Stimulated activated CD8-positive, alpha-beta memory T cell treated with anti-CD3 and anti-CD28 coated beads, Interleukin-12 subunit alpha, Interleukin-12 subunit beta, amount 100 ng/mL, for 24 hours (primary cell): Measurements from ENCODE around the gene TRNP1.
"Not testable (repeated sequence)": the region's sequence is repeated elsewhere in the genome, so short reads cannot be mapped to it uniquely, and the experiment has no call there.

Source experiments
- DNase-seq: peaks from one replicate; pipeline ENCODE4 v3.0.0-alpha.2; 2020; ENCODE audit errors: extremely low read depth

Gene TRNP1

GRCh38 chr1:26972821-26973220, 20.7 kb upstream of the TRNP1 start:
- DNase-seq = no peak

- no peak for DNase-seq
Measured at GRCh38 chr1:26976621-26977510, 16.6 kb upstream of the TRNP1 start.

DNA sequence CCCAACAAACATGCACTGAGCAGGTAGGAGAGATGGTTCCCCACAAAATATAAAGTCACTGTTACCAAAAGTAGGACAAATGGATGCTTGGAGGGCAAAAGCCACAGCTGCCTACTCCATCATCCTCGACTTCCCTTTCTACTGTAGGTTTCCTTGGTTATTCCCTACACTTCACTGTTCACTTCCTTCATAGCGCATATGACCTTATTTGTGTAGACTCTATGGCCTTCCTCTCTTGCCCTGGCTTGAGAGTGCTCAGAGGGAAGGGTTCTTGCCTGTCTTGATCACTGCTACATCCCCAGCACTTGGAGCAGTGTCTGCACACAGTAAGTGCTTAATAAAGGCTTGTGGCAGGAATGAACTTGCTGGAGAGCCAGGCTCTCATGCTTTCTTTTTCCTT, 14.6 kb upstream of the TRNP1 start:
- no peak for DNase-seq

- DNase-seq = no peak
Measured at GRCh38 chr1:26981146-26981846, 12.2 kb upstream of the TRNP1 start.

DNA sequence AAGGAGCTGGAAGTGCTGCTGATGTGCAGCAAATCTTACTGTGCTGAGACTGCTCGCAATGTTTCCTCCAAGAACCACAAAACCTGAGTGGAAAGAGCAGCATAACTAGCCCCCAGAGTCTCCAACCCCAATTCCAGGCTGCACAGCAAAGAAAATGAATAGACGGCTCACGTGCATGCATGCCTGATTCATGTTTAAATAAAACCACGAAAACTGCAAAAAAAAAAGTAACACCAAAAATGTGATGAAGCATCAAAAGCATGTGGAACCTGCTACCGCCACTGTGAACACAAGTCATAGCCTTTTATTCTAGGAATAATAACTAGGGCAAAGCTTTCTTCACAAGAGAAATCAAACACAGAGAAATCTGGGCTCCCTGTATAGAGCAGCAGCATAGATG, 9.6 kb upstream of the TRNP1 start:
- no peak for DNase-seq

DNA sequence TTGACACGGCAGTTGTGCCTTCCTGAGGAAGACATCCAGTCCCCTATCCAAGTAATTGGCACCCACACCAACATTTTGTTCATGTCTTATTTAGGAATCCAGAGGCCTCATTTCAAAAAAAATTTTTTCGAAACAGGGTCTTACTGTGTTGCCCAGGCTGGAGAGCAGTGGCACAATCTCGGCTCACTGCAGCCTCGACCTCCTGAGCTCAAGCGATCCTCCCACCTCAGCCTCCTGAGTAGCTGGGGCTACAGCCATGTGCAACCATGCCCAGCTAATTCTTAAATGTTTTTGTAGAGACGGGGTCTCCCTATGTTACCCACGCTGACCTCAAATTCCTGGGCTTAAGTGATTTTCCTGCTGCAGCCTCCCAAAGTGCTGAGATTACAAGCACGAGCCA, 9.2 kb upstream of the TRNP1 start:
- no peak for DNase-seq

GRCh38 chr1:26986658-26987057, 6.8 kb upstream of the TRNP1 start:
- DNase-seq = no peak

DNA sequence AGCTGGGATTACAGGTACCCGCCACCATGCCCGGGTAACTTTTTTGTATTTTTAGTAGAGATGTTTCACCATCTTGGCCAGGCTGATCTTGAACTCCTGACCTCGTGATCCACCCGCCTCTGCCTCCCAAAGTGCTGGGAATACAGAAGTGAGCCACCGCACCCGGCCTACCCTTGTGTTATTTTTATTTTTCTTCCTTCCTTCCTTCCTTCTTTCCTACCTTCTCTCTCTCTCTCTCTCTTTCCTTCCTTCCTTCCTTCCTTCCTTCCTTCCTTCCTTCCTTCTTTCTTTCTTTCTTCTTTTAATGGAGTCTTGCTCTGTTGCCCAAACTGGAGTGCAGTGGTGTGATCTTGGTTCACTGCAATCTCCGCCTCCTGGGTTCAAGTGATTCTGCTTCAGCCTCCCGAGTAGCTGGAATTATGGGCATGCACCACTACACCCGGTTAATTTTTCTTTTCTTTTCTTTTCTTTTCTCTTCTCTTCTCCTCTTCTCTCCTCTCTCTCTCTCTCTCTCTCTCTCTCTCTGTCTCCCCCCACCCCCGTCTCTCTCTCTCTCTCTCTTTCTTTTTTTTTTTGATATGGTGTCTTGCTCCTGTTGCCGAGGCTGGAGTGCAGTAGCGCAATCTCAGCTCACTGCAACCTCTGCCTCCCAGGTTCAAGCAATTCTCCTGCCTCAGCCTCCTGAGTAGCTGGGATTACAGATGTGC, 3.9 kb upstream of the TRNP1 start:
- DNase-seq = not testable (repeated sequence)

GRCh38 chr1:26991310-26992116, 2.0 kb upstream of the TRNP1 start:
- DNase-seq = no peak

DNA sequence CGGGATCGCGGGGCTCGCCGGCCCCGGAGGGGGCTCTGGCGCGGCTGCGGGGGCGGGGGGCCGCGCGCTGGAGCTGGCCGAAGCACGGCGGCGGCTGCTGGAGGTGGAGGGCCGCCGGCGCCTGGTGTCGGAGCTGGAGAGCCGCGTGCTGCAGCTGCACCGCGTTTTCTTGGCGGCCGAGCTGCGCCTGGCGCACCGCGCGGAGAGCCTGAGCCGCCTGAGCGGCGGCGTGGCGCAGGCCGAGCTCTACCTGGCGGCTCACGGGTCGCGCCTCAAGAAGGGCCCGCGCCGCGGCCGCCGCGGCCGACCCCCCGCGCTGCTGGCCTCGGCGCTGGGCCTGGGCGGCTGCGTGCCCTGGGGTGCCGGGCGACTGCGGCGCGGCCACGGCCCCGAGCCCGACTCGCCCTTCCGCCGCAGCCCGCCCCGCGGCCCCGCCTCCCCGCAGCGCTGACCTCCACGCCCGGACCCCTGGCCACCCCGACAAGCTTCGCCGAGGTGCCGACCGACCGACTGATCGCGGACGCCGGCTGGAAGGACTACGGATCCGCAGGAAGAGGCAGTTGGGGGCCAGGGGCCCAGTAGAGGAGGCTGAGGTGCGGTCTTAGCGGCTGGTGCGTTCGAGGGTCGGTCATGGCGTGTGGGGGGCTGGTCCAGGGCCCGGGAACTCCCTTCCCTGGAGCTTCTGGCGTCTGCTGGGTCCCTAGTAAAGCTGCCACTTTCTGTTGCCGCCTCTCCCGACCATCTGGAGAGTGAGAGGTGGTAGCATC, 711 bp downstream of the TRNP1 start:
- DNase-seq = no peak

- no peak for DNase-seq
Measured at GRCh38 chr1:26994787-26995517, 1.5 kb downstream of the TRNP1 start.

- no peak for DNase-seq
Measured at GRCh38 chr1:26996024-26996423, 2.5 kb downstream of the TRNP1 start.

GRCh38 chr1:26996665-26997064, 3.2 kb downstream of the TRNP1 start:
- DNase-seq = no peak

- no peak for DNase-seq
Measured at GRCh38 chr1:26998429-26999300, 5.2 kb downstream of the TRNP1 start.

DNA sequence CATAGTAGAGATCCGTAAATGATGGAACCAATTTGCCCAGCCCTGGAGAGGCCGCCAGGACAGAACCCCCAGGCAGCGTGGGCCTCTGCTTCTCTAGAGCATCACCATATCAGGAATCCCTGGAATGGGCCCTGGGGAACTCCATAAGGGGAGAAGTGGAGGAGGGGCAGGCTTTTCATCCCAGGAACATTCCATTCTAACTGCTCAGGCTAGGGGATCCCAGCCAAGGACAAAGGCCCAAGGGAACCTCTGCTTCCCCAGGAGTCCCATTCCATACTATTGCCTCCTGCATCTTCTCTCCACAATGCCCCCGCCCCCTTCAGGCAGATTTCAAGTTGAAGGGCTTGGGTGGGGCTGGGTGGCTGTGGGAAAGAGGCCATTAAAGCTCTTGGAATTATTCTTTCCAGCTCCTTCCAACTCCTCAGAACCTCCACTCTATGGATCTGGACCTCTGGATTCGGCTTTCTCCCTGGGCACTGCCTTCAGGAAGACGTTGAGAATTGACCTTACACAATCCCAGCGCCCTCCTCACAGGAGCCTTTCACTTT, 6.0 kb downstream of the TRNP1 start:
- no peak for DNase-seq

GRCh38 chr1:27000090-27000816, 6.8 kb downstream of the TRNP1 start:
- no peak for DNase-seq

- DNase-seq = no peak
Measured at GRCh38 chr1:27000817-27001460, 7.4 kb downstream of the TRNP1 start.
